K562 (cell line): ENCODE results near the gene FRRS1L. TPM values are rescaled to one million over a fixed set of nuclear protein-coding genes. Genes with fewer than 3 reads are reported as not detected.

Experiments used
- ARHGAP35 ChIP-seq: fragments of 450-650 bp; IDR thresholded peaks from 2 replicates; pipeline ENCODE4 v1.6.1; 2018; ENCODE audit not compliant: partially characterized antibody
- DIDO1 ChIP-seq: fragments of 450-650 bp; IDR thresholded peaks from 2 replicates; pipeline ENCODE4 v1.6.1; 2016; ENCODE audit warnings: low read depth, missing biosample characterization, missing genetic modification characterization
- NR2C1 ChIP-seq, 2 experiments: fragments of 450-650 bp; IDR thresholded peaks; 2 replicates each; pipeline ENCODE4 v1.6.1; 2017; ENCODE audit warnings: mild to moderate bottlenecking in 2 of 2, antibody characterized with exemption in 1 of 2, inconsistent platforms in 1 of 2, missing compliant biosample characterization in 1 of 2, missing genetic modification characterization in 1 of 2
- POLR2H ChIP-seq: IDR thresholded peaks from 2 replicates; pipeline ENCODE4 v1.6.1; 2016; ENCODE audit warnings: missing genetic modification characterization, low read depth, mild to moderate bottlenecking, control low read depth, missing compliant biosample characterization, moderate library complexity
- RBM15 ChIP-seq: fragments of 200-400 bp; formaldehyde crosslinking; IDR thresholded peaks from 2 replicates; pipeline ENCODE4 v1.6.1; 2018; ENCODE audit warnings: mild to moderate bottlenecking, low read length, moderate library complexity; ENCODE audit not compliant: insufficient read depth
- SRF ChIP-seq, 2 experiments: fragments of 250-450, 450-650 bp in 1 of 2; sonication (Bioruptor Pico) in 1 of 2; sonication (generic) in 1 of 2; formaldehyde crosslinking; IDR thresholded peaks; 2 replicates each; pipeline versions ENCODE4 v1.5.0 to v1.5.1; 2020 to 2022; ENCODE audit warnings: mild to moderate bottlenecking in 1 of 2, missing genetic modification reagents in 1 of 2
- ZEB2 ChIP-seq: fragments of 450-650 bp; IDR thresholded peaks from 2 replicates; pipeline ENCODE4 v1.6.1; 2016
- ZNF384 ChIP-seq: IDR thresholded peaks from 2 replicates; pipeline ENCODE4 v1.6.1; 2012; ENCODE audit warnings: low read depth, low read length, improper control_type of control experiment
- ZNF586 ChIP-seq: fragments of 450-650 bp; formaldehyde crosslinking; conservative IDR thresholded peaks from 2 replicates; pipeline ENCODE4 v1.4.0; 2020; ENCODE audit warnings: mild to moderate bottlenecking, moderate library complexity
- polyA plus RNA-seq, 8 experiments: library from polyadenylated mRNA; depleted of rRNA in 4 of 8; stranded (reverse) in 5 of 8; unstranded in 3 of 8; fragments of >200 nt; fragmentation: Nextera tagmentation in 2 of 8; fragmentation: Illumina TruSeq in 1 of 8; extraction: Ambion mirVana in 2 of 8; extraction: Trizol in 1 of 8; gene quantifications; 2 replicates each; pipeline versions ENCODE4 v1.2.1 to v1.2.3, GENCODE V29; 2011 to 2014; ENCODE audit warnings: inconsistent platforms in 1 of 8, missing spikeins in 1 of 8
- total RNA-seq, 7 experiments: library from RNA; depleted of rRNA in 6 of 7; stranded (reverse); fragments of >200 nt in 6 of 7; fragmentation: Illumina TruSeq in 2 of 7; extraction: Trizol in 2 of 7; gene quantifications; 2 replicates each; pipeline versions ENCODE4 v1.2.1 to v1.2.3, GENCODE V29; 2011 to 2021; ENCODE audit warnings: low replicate concordance in 1 of 7
- TF ChIP-seq, protein P1 (sequence below), 2 experiments: fragments of 200-800 bp in 1 of 2; sonication (Bioruptor generic) in 1 of 2; sonication (generic) in 1 of 2; formaldehyde crosslinking in 1 of 2; IDR thresholded peaks in 1 of 2; conservative IDR thresholded peaks in 1 of 2; 2 replicates each; pipeline versions ENCODE4 v1.5.0 to v1.6.1; 2016 to 2020; ENCODE audit warnings: missing compliant biosample characterization in 1 of 2, missing genetic modification characterization in 1 of 2, missing genetic modification reagents in 1 of 2
- TF ChIP-seq, protein P2 (sequence below): fragments of 450-650 bp; conservative IDR thresholded peaks from 2 replicates; pipeline ENCODE4 v1.6.1; 2016; ENCODE audit warnings: missing genetic modification characterization, low read depth, mild to moderate bottlenecking, control low read depth, missing compliant biosample characterization
- TF ChIP-seq, protein P3 (sequence below), 2 experiments: IDR thresholded peaks; 2 replicates each; pipeline ENCODE4 v1.6.1; 2012; ENCODE audit warnings: improper control_type of control experiment in 2 of 2, low read depth in 2 of 2, low read length in 2 of 2, borderline replicate concordance in 1 of 2
- TF ChIP-seq, protein P4 (sequence below): sonication (generic); formaldehyde crosslinking; IDR thresholded peaks from 2 replicates; pipeline ENCODE4 v1.8.0; 2022; ENCODE audit warnings: mild to moderate bottlenecking, low read depth, missing genetic modification reagents
- TF ChIP-seq, protein P5 (sequence below): IDR thresholded peaks from 2 replicates; pipeline ENCODE4 v1.6.1; 2012; ENCODE audit warnings: low read depth, low read length, improper control_type of control experiment, borderline replicate concordance

FRRS1L gene
- total and polyA plus RNA-seq, 9 of the 15 experiments (the other 6 are each of a cell fraction or from before 2014, with no cell fraction given): under 0.01 to 0.04 (median 0.03) TPM; not detected in 5

DNA sequence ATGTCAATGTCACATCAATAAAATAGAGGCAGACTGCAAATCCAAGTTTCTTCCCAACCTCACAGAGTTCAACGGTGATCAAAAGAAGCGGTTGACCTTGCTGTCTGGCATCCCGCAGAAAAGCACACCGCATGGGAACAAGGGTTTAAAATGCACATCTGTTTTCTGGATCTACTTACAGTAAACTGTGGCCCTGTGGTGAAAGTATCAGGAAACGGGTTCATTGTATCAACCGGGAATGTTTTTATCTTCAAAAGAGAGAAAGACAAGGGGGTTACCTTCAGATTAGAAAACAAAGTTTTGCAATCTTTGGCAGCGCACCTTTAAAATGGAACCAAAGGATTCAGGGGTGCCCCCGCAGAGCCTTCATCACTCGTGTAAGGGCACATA is 15.5 kb upstream of the FRRS1L start (continued):
- TF ChIP-seq, protein P1, sequence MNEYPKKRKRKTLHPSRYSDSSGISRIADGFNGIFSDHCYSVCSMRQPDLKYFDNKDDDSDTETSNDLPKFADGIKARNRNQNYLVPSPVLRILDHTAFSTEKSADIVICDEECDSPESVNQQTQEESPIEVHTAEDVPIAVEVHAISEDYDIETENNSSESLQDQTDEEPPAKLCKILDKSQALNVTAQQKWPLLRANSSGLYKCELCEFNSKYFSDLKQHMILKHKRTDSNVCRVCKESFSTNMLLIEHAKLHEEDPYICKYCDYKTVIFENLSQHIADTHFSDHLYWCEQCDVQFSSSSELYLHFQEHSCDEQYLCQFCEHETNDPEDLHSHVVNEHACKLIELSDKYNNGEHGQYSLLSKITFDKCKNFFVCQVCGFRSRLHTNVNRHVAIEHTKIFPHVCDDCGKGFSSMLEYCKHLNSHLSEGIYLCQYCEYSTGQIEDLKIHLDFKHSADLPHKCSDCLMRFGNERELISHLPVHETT (CRISPR knock-in tag; conservative IDR thresholded peaks at IDR 0.05 in 1 of 2, IDR thresholded peaks at IDR 0.05 in 1 of 2): no peak
- TF ChIP-seq SRF (CRISPR knock-in tag; IDR thresholded peaks at IDR 0.05) (no peak), POLR2H (tag) (no peak), RBM15 (no peak), NR2C1 (IDR thresholded peaks at IDR 0.05) (no peak), NR2C1 (tag; IDR thresholded peaks at IDR 0.05) (no peak), ARHGAP35 (no peak), ZEB2 (no peak), DIDO1 (tag) (no peak), ZNF586 (CRISPR knock-in tag) (no peak), ZNF384 (no peak)
- TF ChIP-seq, protein P2, sequence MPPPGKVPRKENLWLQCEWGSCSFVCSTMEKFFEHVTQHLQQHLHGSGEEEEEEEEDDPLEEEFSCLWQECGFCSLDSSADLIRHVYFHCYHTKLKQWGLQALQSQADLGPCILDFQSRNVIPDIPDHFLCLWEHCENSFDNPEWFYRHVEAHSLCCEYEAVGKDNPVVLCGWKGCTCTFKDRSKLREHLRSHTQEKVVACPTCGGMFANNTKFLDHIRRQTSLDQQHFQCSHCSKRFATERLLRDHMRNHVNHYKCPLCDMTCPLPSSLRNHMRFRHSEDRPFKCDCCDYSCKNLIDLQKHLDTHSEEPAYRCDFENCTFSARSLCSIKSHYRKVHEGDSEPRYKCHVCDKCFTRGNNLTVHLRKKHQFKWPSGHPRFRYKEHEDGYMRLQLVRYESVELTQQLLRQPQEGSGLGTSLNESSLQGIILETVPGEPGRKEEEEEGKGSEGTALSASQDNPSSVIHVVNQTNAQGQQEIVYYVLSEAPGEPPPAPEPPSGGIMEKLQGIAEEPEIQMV (tag): no peak
- TF ChIP-seq, protein P3, sequence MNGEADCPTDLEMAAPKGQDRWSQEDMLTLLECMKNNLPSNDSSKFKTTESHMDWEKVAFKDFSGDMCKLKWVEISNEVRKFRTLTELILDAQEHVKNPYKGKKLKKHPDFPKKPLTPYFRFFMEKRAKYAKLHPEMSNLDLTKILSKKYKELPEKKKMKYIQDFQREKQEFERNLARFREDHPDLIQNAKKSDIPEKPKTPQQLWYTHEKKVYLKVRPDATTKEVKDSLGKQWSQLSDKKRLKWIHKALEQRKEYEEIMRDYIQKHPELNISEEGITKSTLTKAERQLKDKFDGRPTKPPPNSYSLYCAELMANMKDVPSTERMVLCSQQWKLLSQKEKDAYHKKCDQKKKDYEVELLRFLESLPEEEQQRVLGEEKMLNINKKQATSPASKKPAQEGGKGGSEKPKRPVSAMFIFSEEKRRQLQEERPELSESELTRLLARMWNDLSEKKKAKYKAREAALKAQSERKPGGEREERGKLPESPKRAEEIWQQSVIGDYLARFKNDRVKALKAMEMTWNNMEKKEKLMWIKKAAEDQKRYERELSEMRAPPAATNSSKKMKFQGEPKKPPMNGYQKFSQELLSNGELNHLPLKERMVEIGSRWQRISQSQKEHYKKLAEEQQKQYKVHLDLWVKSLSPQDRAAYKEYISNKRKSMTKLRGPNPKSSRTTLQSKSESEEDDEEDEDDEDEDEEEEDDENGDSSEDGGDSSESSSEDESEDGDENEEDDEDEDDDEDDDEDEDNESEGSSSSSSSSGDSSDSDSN (IDR thresholded peaks at IDR 0.05; ENCODE audit: borderline replicate concordance in 1 of 2, low read depth in 2 of 2, low read length in 2 of 2): no peak
- TF ChIP-seq, protein P4, sequence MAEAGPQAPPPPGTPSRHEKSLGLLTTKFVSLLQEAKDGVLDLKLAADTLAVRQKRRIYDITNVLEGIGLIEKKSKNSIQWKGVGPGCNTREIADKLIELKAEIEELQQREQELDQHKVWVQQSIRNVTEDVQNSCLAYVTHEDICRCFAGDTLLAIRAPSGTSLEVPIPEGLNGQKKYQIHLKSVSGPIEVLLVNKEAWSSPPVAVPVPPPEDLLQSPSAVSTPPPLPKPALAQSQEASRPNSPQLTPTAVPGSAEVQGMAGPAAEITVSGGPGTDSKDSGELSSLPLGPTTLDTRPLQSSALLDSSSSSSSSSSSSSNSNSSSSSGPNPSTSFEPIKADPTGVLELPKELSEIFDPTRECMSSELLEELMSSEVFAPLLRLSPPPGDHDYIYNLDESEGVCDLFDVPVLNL (CRISPR knock-in tag): no peak
- TF ChIP-seq, protein P5, sequence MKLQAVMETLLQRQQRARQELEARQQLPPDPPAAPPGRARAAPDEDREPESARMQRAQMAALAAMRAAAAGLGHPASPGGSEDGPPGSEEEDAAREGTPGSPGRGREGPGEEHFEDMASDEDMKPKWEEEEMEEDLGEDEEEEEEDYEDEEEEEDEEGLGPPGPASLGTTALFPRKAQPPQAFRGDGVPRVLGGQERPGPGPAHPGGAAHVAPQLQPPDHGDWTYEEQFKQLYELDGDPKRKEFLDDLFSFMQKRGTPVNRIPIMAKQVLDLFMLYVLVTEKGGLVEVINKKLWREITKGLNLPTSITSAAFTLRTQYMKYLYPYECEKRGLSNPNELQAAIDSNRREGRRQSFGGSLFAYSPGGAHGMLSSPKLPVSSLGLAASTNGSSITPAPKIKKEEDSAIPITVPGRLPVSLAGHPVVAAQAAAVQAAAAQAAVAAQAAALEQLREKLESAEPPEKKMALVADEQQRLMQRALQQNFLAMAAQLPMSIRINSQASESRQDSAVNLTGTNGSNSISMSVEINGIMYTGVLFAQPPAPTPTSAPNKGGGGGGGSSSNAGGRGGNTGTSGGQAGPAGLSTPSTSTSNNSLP: no peak
